ENCODE data around the gene HNRNPH2. TPM values are rescaled to one million over a fixed set of nuclear protein-coding genes. Genes with fewer than 3 reads are reported as not detected.

HNRNPH2 gene
- total RNA-seq, 1 experiment from 2014 or later, result 48.8 TPM

DNA sequence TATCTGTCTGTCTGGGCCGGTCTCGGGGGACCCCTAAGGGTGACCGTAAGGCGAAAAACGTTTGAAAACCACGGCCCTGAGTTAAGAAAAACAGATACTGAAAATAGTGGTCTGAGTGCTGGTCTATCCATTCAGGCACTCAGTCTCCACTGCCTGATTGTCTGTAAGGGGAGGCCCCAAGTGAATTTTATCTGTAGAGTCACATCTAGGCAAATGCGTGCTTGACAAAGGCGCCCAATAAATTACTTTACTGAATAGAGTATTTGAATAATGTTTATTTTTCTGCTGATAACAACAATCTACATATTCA, 465 bp downstream of the HNRNPH2 start:
- TF ChIP-seq, protein P1, sequence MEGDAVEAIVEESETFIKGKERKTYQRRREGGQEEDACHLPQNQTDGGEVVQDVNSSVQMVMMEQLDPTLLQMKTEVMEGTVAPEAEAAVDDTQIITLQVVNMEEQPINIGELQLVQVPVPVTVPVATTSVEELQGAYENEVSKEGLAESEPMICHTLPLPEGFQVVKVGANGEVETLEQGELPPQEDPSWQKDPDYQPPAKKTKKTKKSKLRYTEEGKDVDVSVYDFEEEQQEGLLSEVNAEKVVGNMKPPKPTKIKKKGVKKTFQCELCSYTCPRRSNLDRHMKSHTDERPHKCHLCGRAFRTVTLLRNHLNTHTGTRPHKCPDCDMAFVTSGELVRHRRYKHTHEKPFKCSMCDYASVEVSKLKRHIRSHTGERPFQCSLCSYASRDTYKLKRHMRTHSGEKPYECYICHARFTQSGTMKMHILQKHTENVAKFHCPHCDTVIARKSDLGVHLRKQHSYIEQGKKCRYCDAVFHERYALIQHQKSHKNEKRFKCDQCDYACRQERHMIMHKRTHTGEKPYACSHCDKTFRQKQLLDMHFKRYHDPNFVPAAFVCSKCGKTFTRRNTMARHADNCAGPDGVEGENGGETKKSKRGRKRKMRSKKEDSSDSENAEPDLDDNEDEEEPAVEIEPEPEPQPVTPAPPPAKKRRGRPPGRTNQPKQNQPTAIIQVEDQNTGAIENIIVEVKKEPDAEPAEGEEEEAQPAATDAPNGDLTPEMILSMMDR (conservative IDR thresholded peaks at IDR 0.05; ENCODE audit: low read depth, low read length), result no peak
- no peak for TF ChIP-seq EZH2 (IDR thresholded peaks at IDR 0.05; ENCODE audit: borderline replicate concordance, low read depth, low read length, poor library complexity, severe bottlenecking)
- TSS peak; percentile 65 for BruUV-seq (replicated peaks)
- no peak for DNase-seq (ENCODE audit: low spot score)
- H3K4me3 ChIP-seq (ENCODE audit: low read depth, low read length, poor library complexity, severe bottlenecking), result peak overlapping the region; percentile 80
- peaks cover 5% of the 10 kb centered on the region for H3K4me1 ChIP-seq (ENCODE audit: insufficient read depth, low read length, poor library complexity, severe bottlenecking)
- CTCF ChIA-PET, result no interaction called here
- H3K27ac ChIP-seq (ENCODE audit: low read depth, low read length, poor library complexity, severe bottlenecking), result peak overlapping the region; percentile 98
- POLR2A ChIA-PET (ENCODE audit: low non-redundant PET), result no interaction called here
- intact Hi-C loops (cut with micrococcal nuclease; ENCODE audit: unreplicated experiment), result no loop called here
- no peaks in the 10 kb centered on the region for H3K9me3 ChIP-seq (ENCODE audit: low read depth, low read length, poor library complexity, severe bottlenecking)
- H3K27me3 ChIP-seq (replicated peaks; ENCODE audit: insufficient read depth, low read depth, low read length, poor library complexity), result no peaks in the 10 kb centered on the region
- H3K36me3 ChIP-seq (ENCODE audit: insufficient read depth, low read length, poor library complexity, severe bottlenecking), result peaks cover 14% of the 10 kb centered on the region

DNA sequence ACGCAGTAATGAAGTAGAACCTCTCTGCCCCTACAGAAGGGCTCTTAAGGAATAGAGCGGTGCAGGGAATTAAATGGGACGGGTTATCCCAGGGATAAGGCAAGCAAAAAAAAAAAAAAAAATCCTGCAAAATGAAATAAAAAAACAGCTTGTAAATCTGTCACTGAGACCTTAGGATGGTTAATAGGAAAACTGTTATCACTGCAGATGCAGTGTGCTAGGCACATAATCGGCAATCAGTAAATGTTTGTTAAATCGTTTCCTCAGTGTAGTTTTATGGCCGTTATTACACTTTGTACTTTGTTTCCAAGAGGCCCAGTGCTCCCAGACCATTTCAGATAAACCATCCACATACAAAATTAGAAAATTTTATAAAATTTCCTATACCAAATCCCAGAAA, 1.0 kb downstream of the HNRNPH2 start:
- intact Hi-C loops (cut with micrococcal nuclease; ENCODE audit: unreplicated experiment), result no loop called here
- POLR2A ChIA-PET (ENCODE audit: low non-redundant PET), result no interaction called here
- CTCF ChIA-PET, result no interaction called here

DNA sequence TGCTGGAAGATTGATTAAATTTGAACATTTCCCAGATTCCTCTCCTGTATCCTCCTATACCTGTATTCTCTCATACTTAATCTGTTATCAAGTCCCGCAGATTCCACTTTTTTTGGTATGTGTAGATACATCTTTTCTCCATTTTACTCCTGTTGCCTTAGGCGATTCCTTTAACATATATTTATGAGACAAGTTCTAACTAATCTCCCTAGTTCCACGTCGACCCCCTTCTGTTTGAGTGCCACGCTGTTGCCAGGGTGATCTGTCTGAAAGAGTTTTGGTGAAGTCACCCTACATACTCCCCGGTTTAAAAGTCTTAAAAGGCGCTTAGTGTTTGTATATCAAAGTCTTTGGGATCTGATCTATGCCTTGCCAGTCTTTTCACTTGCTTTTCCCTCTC, 2.4 kb downstream of the HNRNPH2 start:
- POLR2A ChIA-PET (ENCODE audit: low non-redundant PET), result no interaction called here
- no peak overlapping the region for H3K27ac ChIP-seq (ENCODE audit: low read depth, low read length, poor library complexity, severe bottlenecking)
- DNase-seq (ENCODE audit: low spot score), result no peak

More for the DNA sequence above, 1.0 kb downstream of the HNRNPH2 start:
- H3K9me3 ChIP-seq (ENCODE audit: low read depth, low read length, poor library complexity, severe bottlenecking), result no peaks in the 10 kb centered on the region
- no peaks in the 10 kb centered on the region for H3K27me3 ChIP-seq (replicated peaks; ENCODE audit: insufficient read depth, low read depth, low read length, poor library complexity)
- TF ChIP-seq, protein P1 (conservative IDR thresholded peaks at IDR 0.05; ENCODE audit: low read depth, low read length), result no peak
- no peak for TF ChIP-seq EZH2 (IDR thresholded peaks at IDR 0.05; ENCODE audit: borderline replicate concordance, low read depth, low read length, poor library complexity, severe bottlenecking)
- peak overlapping the region; percentile 80 for H3K4me3 ChIP-seq (ENCODE audit: low read depth, low read length, poor library complexity, severe bottlenecking)
- BruUV-seq (replicated peaks), result no TSS peak
- peaks cover 5% of the 10 kb centered on the region for H3K4me1 ChIP-seq (ENCODE audit: insufficient read depth, low read length, poor library complexity, severe bottlenecking)
- H3K27ac ChIP-seq (ENCODE audit: low read depth, low read length, poor library complexity, severe bottlenecking), result peak overlapping the region; percentile 98
- no peak for DNase-seq (ENCODE audit: low spot score)
- H3K36me3 ChIP-seq (ENCODE audit: insufficient read depth, low read length, poor library complexity, severe bottlenecking), result peaks cover 14% of the 10 kb centered on the region

More for the DNA sequence above, 2.4 kb downstream of the HNRNPH2 start:
- TF ChIP-seq, protein P1 (conservative IDR thresholded peaks at IDR 0.05; ENCODE audit: low read depth, low read length), result no peak
- TF ChIP-seq EZH2 (IDR thresholded peaks at IDR 0.05; ENCODE audit: borderline replicate concordance, low read depth, low read length, poor library complexity, severe bottlenecking), result no peak
- no peaks in the 10 kb centered on the region for H3K9me3 ChIP-seq (ENCODE audit: low read depth, low read length, poor library complexity, severe bottlenecking)
- peaks cover 5% of the 10 kb centered on the region for H3K4me1 ChIP-seq (ENCODE audit: insufficient read depth, low read length, poor library complexity, severe bottlenecking)
- H3K36me3 ChIP-seq (ENCODE audit: insufficient read depth, low read length, poor library complexity, severe bottlenecking), result peaks cover 14% of the 10 kb centered on the region
- no TSS peak for BruUV-seq (replicated peaks)
- no peaks in the 10 kb centered on the region for H3K27me3 ChIP-seq (replicated peaks; ENCODE audit: insufficient read depth, low read depth, low read length, poor library complexity)
- intact Hi-C loops (cut with micrococcal nuclease; ENCODE audit: unreplicated experiment), result loop anchor here (10.0 kb wide), 1 partner anchor 144 kb away; the partner anchor contains the start of gene ARMCX1
- CTCF ChIA-PET, result no interaction called here
- peak overlapping the region; percentile 80 for H3K4me3 ChIP-seq (ENCODE audit: low read depth, low read length, poor library complexity, severe bottlenecking)

Measured in A673 (cell line).